ENCODE data around the gene NXPE3.

DNA sequence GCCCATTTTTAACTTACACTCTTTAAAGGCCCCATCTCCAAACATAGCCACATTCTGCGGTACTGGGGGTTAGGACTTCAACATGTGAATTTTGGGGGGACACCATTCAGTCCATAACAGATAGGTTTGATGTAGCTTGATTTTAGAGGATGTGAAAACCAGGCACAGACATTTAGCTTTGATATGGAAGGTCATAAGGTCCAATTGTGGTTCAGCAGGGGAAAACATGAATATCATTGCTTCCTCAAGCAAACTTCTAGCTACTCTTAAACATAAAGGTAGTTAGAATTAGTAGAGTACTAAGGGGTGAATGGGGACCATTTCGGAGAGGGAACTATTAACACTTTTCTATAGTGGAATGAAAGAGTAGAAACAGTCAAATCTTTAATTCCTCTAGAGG lies 56.7 kb downstream of the NXPE3 start:
- TF ChIP-seq, protein P1, sequence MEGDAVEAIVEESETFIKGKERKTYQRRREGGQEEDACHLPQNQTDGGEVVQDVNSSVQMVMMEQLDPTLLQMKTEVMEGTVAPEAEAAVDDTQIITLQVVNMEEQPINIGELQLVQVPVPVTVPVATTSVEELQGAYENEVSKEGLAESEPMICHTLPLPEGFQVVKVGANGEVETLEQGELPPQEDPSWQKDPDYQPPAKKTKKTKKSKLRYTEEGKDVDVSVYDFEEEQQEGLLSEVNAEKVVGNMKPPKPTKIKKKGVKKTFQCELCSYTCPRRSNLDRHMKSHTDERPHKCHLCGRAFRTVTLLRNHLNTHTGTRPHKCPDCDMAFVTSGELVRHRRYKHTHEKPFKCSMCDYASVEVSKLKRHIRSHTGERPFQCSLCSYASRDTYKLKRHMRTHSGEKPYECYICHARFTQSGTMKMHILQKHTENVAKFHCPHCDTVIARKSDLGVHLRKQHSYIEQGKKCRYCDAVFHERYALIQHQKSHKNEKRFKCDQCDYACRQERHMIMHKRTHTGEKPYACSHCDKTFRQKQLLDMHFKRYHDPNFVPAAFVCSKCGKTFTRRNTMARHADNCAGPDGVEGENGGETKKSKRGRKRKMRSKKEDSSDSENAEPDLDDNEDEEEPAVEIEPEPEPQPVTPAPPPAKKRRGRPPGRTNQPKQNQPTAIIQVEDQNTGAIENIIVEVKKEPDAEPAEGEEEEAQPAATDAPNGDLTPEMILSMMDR (IDR thresholded peaks at IDR 0.05), result no peak
- TF ChIP-seq POLR2A (IDR thresholded peaks at IDR 0.05), result no peak
